ENCODE measurements around the gene MED8. TPM values are rescaled to one million over a fixed set of nuclear protein-coding genes. Genes with fewer than 3 reads are reported as not detected.
A peak's percentile ranks its signal among the peaks of the same experiment; 100 is the strongest.

The MED8 gene
- total RNA-seq, 1 donor from 2014 or later, result 83.2 TPM

DNA sequence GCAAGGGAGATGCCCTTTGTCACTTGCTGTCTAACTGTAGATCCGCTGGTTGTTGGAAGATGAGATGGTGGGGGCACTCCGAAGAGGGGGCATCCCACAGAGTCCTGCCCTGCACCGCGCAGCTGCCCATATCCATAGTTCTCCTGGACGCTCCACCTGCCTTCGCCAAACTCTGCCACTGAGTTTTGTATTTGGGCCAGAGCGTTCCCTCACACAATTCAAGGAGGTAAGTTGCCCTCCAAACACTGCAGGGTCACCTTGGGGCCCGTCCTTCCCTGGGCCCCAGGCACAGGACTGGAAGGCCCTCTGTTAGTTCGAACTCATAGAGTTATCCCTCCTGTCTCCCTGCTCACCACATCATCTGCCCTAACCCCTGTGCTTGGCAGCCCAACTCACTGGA is 42.1 kb upstream of the MED8 start:
- DNase-seq (ENCODE audit: low read depth), result no peak
- peaks cover 56% of the 10 kb centered on the region for H3K36me3 ChIP-seq (ENCODE audit: control insufficient read depth, insufficient read depth, low read length)
- no peaks in the 10 kb centered on the region for H3K27me3 ChIP-seq (ENCODE audit: control insufficient read depth, insufficient read depth, low read length)
- no peak for TF ChIP-seq CTCF (IDR thresholded peaks at IDR 0.05; ENCODE audit: insufficient read depth, low read length, severe bottlenecking)
- no peak overlapping the region for H3K4me3 ChIP-seq (ENCODE audit: low read depth, low read length)
- no peak for FAIRE-seq

DNA sequence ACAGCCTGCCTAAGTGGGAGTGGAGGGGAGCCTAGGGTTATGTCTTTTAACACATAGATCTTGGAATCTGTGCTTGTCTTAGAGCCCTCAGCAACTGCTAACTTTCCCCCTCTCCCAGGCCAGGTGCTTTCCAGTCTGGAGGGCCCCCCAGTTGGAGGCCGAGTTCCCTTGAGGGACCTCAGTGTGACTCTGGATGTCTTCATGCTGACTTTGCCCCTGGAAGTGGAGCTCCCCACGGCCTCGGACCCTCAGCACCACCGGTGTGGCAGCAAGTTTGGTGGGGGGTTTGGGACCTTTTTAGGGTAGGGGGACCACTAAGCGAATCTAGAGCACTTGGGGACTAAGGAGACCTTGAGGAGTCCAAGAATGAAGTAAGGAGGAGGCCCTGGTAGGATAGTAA is 41.2 kb upstream of the MED8 start:
- no peaks in the 10 kb centered on the region for H3K27me3 ChIP-seq (ENCODE audit: control insufficient read depth, insufficient read depth, low read length)
- DNase-seq (ENCODE audit: low read depth) (no peak), FAIRE-seq (peak; percentile 7)
- TF ChIP-seq CTCF (IDR thresholded peaks at IDR 0.05; ENCODE audit: insufficient read depth, low read length, severe bottlenecking), result no peak
- H3K4me3 ChIP-seq (ENCODE audit: low read depth, low read length), result no peak overlapping the region
- H3K36me3 ChIP-seq (ENCODE audit: control insufficient read depth, insufficient read depth, low read length), result peaks cover 61% of the 10 kb centered on the region

DNA sequence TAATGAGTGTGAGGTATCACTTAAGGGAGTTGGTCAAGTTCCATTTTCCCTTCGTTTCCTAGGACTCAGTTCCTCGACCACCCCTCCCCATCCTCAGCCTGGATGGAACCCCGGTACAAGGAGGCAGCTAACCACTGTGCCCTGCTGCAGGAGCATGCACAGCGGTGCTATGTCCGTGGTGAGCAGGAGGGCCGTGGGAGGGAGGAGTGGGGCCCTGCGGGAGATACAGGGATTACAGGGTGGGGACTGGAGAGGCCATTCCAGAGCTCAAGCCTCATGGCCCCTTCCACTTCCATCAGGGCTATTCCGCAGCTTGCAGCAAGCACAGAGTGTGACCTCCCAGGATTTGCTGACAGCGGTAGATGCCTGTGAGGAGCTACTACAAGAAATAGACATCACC is 38.3 kb upstream of the MED8 start:
- no peak for TF ChIP-seq CTCF (IDR thresholded peaks at IDR 0.05; ENCODE audit: insufficient read depth, low read length, severe bottlenecking)
- no peaks in the 10 kb centered on the region for H3K27me3 ChIP-seq (ENCODE audit: control insufficient read depth, insufficient read depth, low read length)
- H3K4me3 ChIP-seq (ENCODE audit: low read depth, low read length), result no peak overlapping the region
- DNase-seq (ENCODE audit: low read depth), result no peak
- H3K36me3 ChIP-seq (ENCODE audit: control insufficient read depth, insufficient read depth, low read length), result peaks cover 58% of the 10 kb centered on the region
- FAIRE-seq, result no peak

DNA sequence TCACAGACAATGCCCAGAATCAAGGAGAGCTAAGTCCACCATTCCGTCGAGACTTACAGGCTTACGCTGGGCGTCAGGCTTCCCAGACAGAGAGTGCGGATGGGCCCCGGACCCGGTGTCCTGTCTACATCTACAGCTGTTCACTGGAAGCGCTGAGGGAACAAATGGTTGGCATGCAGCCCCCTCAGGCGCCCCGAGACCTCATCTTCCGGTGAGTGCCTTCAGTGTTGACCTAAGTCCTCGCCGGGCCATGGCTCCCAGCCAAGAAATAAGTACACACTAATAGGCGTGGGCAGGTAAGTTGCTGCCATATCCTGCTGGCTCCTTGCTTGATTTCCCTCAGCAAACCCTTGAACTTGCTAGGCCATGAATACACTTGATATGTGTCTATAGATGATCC is 37.9 kb upstream of the MED8 start:
- no peaks in the 10 kb centered on the region for H3K27me3 ChIP-seq (ENCODE audit: control insufficient read depth, insufficient read depth, low read length)
- peaks cover 56% of the 10 kb centered on the region for H3K36me3 ChIP-seq (ENCODE audit: control insufficient read depth, insufficient read depth, low read length)
- no peak overlapping the region for H3K4me3 ChIP-seq (ENCODE audit: low read depth, low read length)
- FAIRE-seq, result no peak
- no peak for TF ChIP-seq CTCF (IDR thresholded peaks at IDR 0.05; ENCODE audit: insufficient read depth, low read length, severe bottlenecking)
- DNase-seq (ENCODE audit: low read depth), result no peak

DNA sequence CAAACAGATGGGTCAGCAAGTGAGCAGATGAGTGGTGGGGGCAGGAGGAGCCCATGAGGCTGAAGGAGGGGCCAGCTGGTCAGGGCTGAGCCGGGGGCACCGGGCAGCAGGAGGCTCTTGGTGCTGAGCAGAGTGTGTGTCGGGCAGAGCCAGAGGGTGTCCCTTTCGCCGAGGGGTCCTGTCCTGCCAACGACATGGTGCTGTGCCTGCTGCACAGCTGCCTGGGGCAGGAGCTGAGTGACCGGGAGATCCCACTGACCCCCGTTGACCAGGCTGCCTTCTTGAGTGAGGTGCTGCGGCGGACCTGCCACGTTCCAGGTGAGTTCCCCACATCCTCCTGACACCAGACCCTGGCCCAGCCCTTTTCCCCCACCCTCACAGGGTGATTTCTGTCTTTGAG is 36.6 kb upstream of the MED8 start:
- DNase-seq (ENCODE audit: low read depth), result no peak
- no peak for TF ChIP-seq CTCF (IDR thresholded peaks at IDR 0.05; ENCODE audit: insufficient read depth, low read length, severe bottlenecking)
- no peak for FAIRE-seq
- Histone ChIP-seq H3K36me3 (ENCODE audit: control insufficient read depth, insufficient read depth, low read length) (peaks cover 60% of the 10 kb centered on the region), H3K27me3 (ENCODE audit: control insufficient read depth, insufficient read depth, low read length) (no peaks in the 10 kb centered on the region), H3K4me3 (ENCODE audit: low read depth, low read length) (no peak overlapping the region)

GRCh38 chr1:43425045-43425444 is 35.4 kb upstream of the MED8 start:
- no peak for TF ChIP-seq CTCF (IDR thresholded peaks at IDR 0.05; ENCODE audit: insufficient read depth, low read length, severe bottlenecking)
- peaks cover 59% of the 10 kb centered on the region for H3K36me3 ChIP-seq (ENCODE audit: control insufficient read depth, insufficient read depth, low read length)
- no peaks in the 10 kb centered on the region for H3K27me3 ChIP-seq (ENCODE audit: control insufficient read depth, insufficient read depth, low read length)
- FAIRE-seq (no peak), DNase-seq (ENCODE audit: low read depth) (no peak)
- H3K4me3 ChIP-seq (ENCODE audit: low read depth, low read length), result no peak overlapping the region
